Common myeloid progenitor, CD34-positive (primary cell): Measurements from ENCODE around the gene PLPPR3.

Experiments used
- CTCF ChIA-PET: fragments of 350-600 bp; sonication (Branson Sonifier 250); formaldehyde crosslinking; loops from one replicate; lab custom pipeline; 2021; ENCODE audit warnings: antibody characterized with exemption; lab: Charles Lee
- POLR2A ChIA-PET: fragments of 350-600 bp; sonication (Branson Sonifier 250); formaldehyde crosslinking; loops from one replicate; lab custom pipeline; 2021; ENCODE audit warnings: antibody characterized with exemption; lab: Charles Lee
- DNase-seq, 3 donors: peaks; one replicate each; pipeline versions ENCODE4 v3.0.0 to v3.0.0-alpha.2; 2013
- H3K27ac ChIP-seq, 2 experiments: 1 replicate in 1 of 2; 2 replicates in 1 of 2; pipeline ENCODE4 v1.7.0; 2013; ENCODE audit warnings: inconsistent platforms in 2 of 2, low read length in 2 of 2, mild to moderate bottlenecking in 2 of 2, low read depth in 1 of 2, moderate library complexity in 1 of 2; ENCODE audit not compliant: severe bottlenecking in 2 of 2, insufficient read depth in 1 of 2, poor library complexity in 1 of 2
- H3K27me3 ChIP-seq, 5 experiments: replicated peaks in 2 of 5; 1 replicate in 3 of 5; 2 replicates in 2 of 5; pipeline versions ENCODE4 v1.6.1 to v1.7.0; 2013; ENCODE audit warnings: low read length in 4 of 5, mild to moderate bottlenecking in 2 of 5, moderate library complexity in 2 of 5, inconsistent platforms in 1 of 5; ENCODE audit not compliant: insufficient read depth in 5 of 5, control insufficient read depth in 4 of 5
- H3K36me3 ChIP-seq, 4 experiments: 1 replicate in 2 of 4; 2 replicates in 2 of 4; pipeline versions ENCODE4 v1.6.1 to v1.7.0; 2013; ENCODE audit warnings: low read length in 3 of 4, control low read depth in 1 of 4, mild to moderate bottlenecking in 1 of 4; ENCODE audit not compliant: control insufficient read depth in 4 of 4, insufficient read depth in 4 of 4
- H3K4me1 ChIP-seq, 4 experiments: 1 replicate in 3 of 4; 2 replicates in 1 of 4; pipeline versions ENCODE4 v1.6.1 to v1.7.1; 2013; ENCODE audit warnings: low read length in 3 of 4, mild to moderate bottlenecking in 3 of 4, control low read depth in 1 of 4, inconsistent platforms in 1 of 4, moderate library complexity in 1 of 4; ENCODE audit not compliant: control insufficient read depth in 4 of 4, insufficient read depth in 4 of 4; ENCODE audit errors: control extremely low read depth in 1 of 4
- H3K4me3 ChIP-seq, 7 experiments: 1 replicate in 4 of 7; 2 replicates in 3 of 7; pipeline versions ENCODE4 v1.5.1 to v1.7.0; 2013; ENCODE audit warnings: mild to moderate bottlenecking in 7 of 7, low read length in 6 of 7, moderate library complexity in 6 of 7, inconsistent platforms in 2 of 7, low read depth in 2 of 7, control low read depth in 1 of 7; ENCODE audit not compliant: insufficient read depth in 4 of 7, control insufficient read depth in 1 of 7; ENCODE audit errors: extremely low read depth in 1 of 7
- H3K9me3 ChIP-seq, 5 experiments: 1 replicate in 4 of 5; 2 replicates in 1 of 5; pipeline versions ENCODE4 v1.6.1 to v1.7.1; 2013; ENCODE audit warnings: low read length in 4 of 5, mild to moderate bottlenecking in 2 of 5, inconsistent platforms in 1 of 5, low read depth in 1 of 5, moderate library complexity in 1 of 5; ENCODE audit not compliant: control insufficient read depth in 4 of 5, insufficient read depth in 2 of 5; ENCODE audit errors: control extremely low read depth in 1 of 5
- WGBS: methylation state at CpG from one replicate; pipeline ENCODE4 v1.1.5; 2013; ENCODE audit not compliant: insufficient coverage; 5-methylcytosine and 5-hydroxymethylcytosine counted together

PLPPR3 gene

GRCh38 chr19:805600-806550 lies 15.9 kb downstream of the PLPPR3 start:
- Histone ChIP-seq H3K4me3 (no peak overlapping the region), H3K9me3 (no peaks in the 10 kb centered on the region), H3K36me3 (peaks cover 11 to 100% (median 71%) of the 10 kb centered on the region in 4 experiments), H3K27me3 (no peaks in the 10 kb centered on the region), H3K4me1 (peaks cover 0 to 13% (median 9%) of the 10 kb centered on the region in 4 experiments), H3K27ac (no peak overlapping the region)
- ChIA-PET CTCF (interaction anchor here (1.0 kb wide), 1 partner anchor 36 kb away, joined by 3 read pairs; no protein-coding TSS in a partner anchor), POLR2A (no interaction called here)
- no peak for DNase-seq
- 97% methylated on average over 79 of the region's 93 CpGs for WGBS

- POLR2A ChIA-PET = no interaction called here
- Histone ChIP-seq H3K27ac (no peak overlapping the region), H3K36me3 (peaks cover 11 to 100% (median 67%) of the 10 kb centered on the region in 4 experiments), H3K4me1 (peaks cover 0 to 21% (median 16%) of the 10 kb centered on the region in 4 experiments), H3K27me3 (no peaks in the 10 kb centered on the region), H3K4me3 (no peak overlapping the region), H3K9me3 (no peaks in the 10 kb centered on the region)
- WGBS = 92% methylated on average over 26 of the region's 33 CpGs
- DNase-seq = no peak
- CTCF ChIA-PET = no interaction called here
Observed at GRCh38 chr19:805166-805551, 16.6 kb downstream of the PLPPR3 start.

GRCh38 chr19:804419-805165 lies 17.2 kb downstream of the PLPPR3 start:
- 96% methylated on average over 46 of the region's 53 CpGs for WGBS
- no peak overlapping the region for H3K27ac ChIP-seq
- ChIA-PET CTCF (no interaction called here), POLR2A (no interaction called here)
- DNase-seq = no peak
- no peak overlapping the region for H3K4me3 ChIP-seq
- peaks cover 11 to 99% (median 63%) of the 10 kb centered on the region in 4 experiments for H3K36me3 ChIP-seq
- no peaks in the 10 kb centered on the region for H3K9me3 ChIP-seq
- H3K27me3 ChIP-seq = no peaks in the 10 kb centered on the region
- H3K4me1 ChIP-seq = peaks cover 0 to 26% (median 21%) of the 10 kb centered on the region in 4 experiments

- Histone ChIP-seq H3K4me1 (peaks cover 0 to 34% (median 28%) of the 10 kb centered on the region in 4 experiments), H3K27me3 (no peaks in the 10 kb centered on the region), H3K36me3 (peaks cover 11 to 99% (median 61%) of the 10 kb centered on the region in 4 experiments), H3K9me3 (no peaks in the 10 kb centered on the region), H3K4me3 (no peak overlapping the region), H3K27ac (no peak overlapping the region)
- no peak for DNase-seq
- ChIA-PET POLR2A (no interaction called here), CTCF (interaction anchor here (0.8 kb wide), 1 partner anchor 23 kb away, joined by 3 read pairs; no protein-coding TSS in a partner anchor)
- 97% methylated on average over 27 of the region's 31 CpGs for WGBS
Observed at GRCh38 chr19:803686-804418, 17.9 kb downstream of the PLPPR3 start.

GRCh38 chr19:803099-803561 lies 18.6 kb downstream of the PLPPR3 start:
- POLR2A ChIA-PET = no interaction called here
- no peak for DNase-seq
- H3K4me3 ChIP-seq = no peak overlapping the region
- no peaks in the 10 kb centered on the region for H3K9me3 ChIP-seq
- CTCF ChIA-PET = interaction anchor here (0.8 to 1.9 kb wide), 2 partner anchors 24 to 32 kb away, joined by 3 to 4 read pairs; no protein-coding TSS in a partner anchor
- peaks cover 0 to 41% (median 33%) of the 10 kb centered on the region in 4 experiments for H3K4me1 ChIP-seq
- H3K27ac ChIP-seq = no peak overlapping the region
- H3K27me3 ChIP-seq = no peaks in the 10 kb centered on the region
- WGBS = 96% methylated on average over 17 of the region's 17 CpGs
- peaks cover 11 to 98% (median 57%) of the 10 kb centered on the region in 4 experiments for H3K36me3 ChIP-seq

- WGBS = 97% methylated on average over 20 of the region's 28 CpGs
- no peaks in the 10 kb centered on the region for H3K27me3 ChIP-seq
- ChIA-PET CTCF (interaction anchor here (1.9 kb wide), 1 partner anchor 32 kb away, joined by 4 read pairs; no protein-coding TSS in a partner anchor), POLR2A (no interaction called here)
- H3K9me3 ChIP-seq = no peaks in the 10 kb centered on the region
- no peak for DNase-seq
- H3K27ac ChIP-seq = no peak overlapping the region
- H3K4me3 ChIP-seq = no peak overlapping the region
- H3K4me1 ChIP-seq = peaks cover 0 to 41% (median 34%) of the 10 kb centered on the region in 4 experiments
- H3K36me3 ChIP-seq = peaks cover 7 to 94% (median 53%) of the 10 kb centered on the region in 4 experiments
Observed at GRCh38 chr19:802498-803098, 19.2 kb downstream of the PLPPR3 start.
